Measurements from ENCODE around the gene PBX4.
A peak's percentile ranks its signal among the peaks of the same experiment; 100 is the strongest.

Gene PBX4

GRCh38 chr19:19538061-19538784 lies 80.3 kb downstream of the PBX4 start, which contains the start of gene CILP2:
Gene CILP2 (plus strand): TSS chr19:19538265. CDS start chr19:19538350, 85 bp downstream.
- DNase-seq: peak; percentile 44

- peak; percentile 24 for DNase-seq
These were observed 81.1 kb downstream of the PBX4 start for GRCh38 chr19:19537075-19538048.

- no peak for DNase-seq
These were observed 82.9 kb downstream of the PBX4 start for GRCh38 chr19:19535311-19536191.

GRCh38 chr19:19534556-19535265 lies 83.8 kb downstream of the PBX4 start:
- no peak for DNase-seq

GRCh38 chr19:19533841-19534240 lies 84.6 kb downstream of the PBX4 start:
- DNase-seq: no peak

- no peak for DNase-seq
These were observed 85.4 kb downstream of the PBX4 start for GRCh38 chr19:19532806-19533701.

GRCh38 chr19:19531951-19532805 lies 86.3 kb downstream of the PBX4 start:
- DNase-seq: peak; percentile 88

- DNase-seq: no peak
These were observed 87.6 kb downstream of the PBX4 start for GRCh38 chr19:19530889-19531288.

GRCh38 chr19:19530423-19530804 lies 88.1 kb downstream of the PBX4 start:
- no peak for DNase-seq

GRCh38 chr19:19529783-19530422 lies 88.6 kb downstream of the PBX4 start:
- no peak for DNase-seq

- DNase-seq: no peak
These were observed 89.6 kb downstream of the PBX4 start, which contains the start of gene YJEFN3 for GRCh38 chr19:19528721-19529490. Gene YJEFN3 (plus strand): TSS chr19:19528911. CDS start chr19:19528933, 22 bp downstream.

GRCh38 chr19:19527674-19528625 lies 90.5 kb downstream of the PBX4 start:
- no peak for DNase-seq

GRCh38 chr19:19527371-19527656 lies 91.2 kb downstream of the PBX4 start:
- DNase-seq: no peak

- DNase-seq: no peak
These were observed 91.7 kb downstream of the PBX4 start for GRCh38 chr19:19526581-19527370.

- no peak for DNase-seq
These were observed 92.7 kb downstream of the PBX4 start for GRCh38 chr19:19525611-19526380.

- DNase-seq: no peak
These were observed 94.4 kb downstream of the PBX4 start for GRCh38 chr19:19524053-19524452.

Data from activated naive CD4-positive, alpha-beta T cell treated with Interleukin-2 at 50 U/mL for 16 hours (primary cell).